ENCODE results near the gene BDKRB2.
"Not testable (repeated sequence)": the region's sequence is repeated elsewhere in the genome, so short reads cannot be mapped to it uniquely, and the experiment has no call there.

BDKRB2 gene

DNA sequence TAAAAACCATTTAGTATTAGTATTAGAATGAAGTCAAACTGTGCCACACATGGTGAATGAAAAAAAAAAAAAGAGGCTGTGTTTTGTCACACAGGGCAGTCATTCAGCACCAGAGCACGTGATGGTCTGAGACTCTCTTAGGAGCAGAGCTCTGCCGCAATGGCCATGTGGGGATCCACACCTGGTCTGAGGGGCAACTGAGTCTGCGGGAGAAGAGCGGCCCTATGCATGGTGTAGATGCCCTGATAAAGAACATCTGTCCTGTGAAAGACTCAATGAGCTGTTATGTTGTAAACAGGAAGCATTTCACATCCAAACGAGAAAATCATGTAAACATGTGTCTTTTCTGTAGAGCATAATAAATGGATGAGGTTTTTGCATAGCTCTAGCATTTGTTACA, 39.1 kb downstream of the BDKRB2 start:
- DNase-seq (ENCODE audit: insufficient read length, low spot score) (no peak), FAIRE-seq (no peak)
- no peak for TF ChIP-seq POU2F2 (IDR thresholded peaks at IDR 0.05; ENCODE audit: low read depth, low read length)
- TF ChIP-seq POLR2A (IDR thresholded peaks at IDR 0.05; ENCODE audit: low read depth, low read length) = no peak
- TF ChIP-seq PAX5 (IDR thresholded peaks at IDR 0.05; ENCODE audit: insufficient read depth, low read length, severe bottlenecking) = no peak
- no peak for TF ChIP-seq POLR2AphosphoS5 (IDR thresholded peaks at IDR 0.05; ENCODE audit: low read depth, low read length)
- no peak for TF ChIP-seq TAF1 (IDR thresholded peaks at IDR 0.05; ENCODE audit: low read depth, low read length)
- no peak for TF ChIP-seq SPI1 (IDR thresholded peaks at IDR 0.05; ENCODE audit: low read depth, low read length)

GRCh38 chr14:96245074-96245473, 40.4 kb downstream of the BDKRB2 start:
- not testable (repeated sequence) for FAIRE-seq; DNase-seq (ENCODE audit: insufficient read length, low spot score)

DNA sequence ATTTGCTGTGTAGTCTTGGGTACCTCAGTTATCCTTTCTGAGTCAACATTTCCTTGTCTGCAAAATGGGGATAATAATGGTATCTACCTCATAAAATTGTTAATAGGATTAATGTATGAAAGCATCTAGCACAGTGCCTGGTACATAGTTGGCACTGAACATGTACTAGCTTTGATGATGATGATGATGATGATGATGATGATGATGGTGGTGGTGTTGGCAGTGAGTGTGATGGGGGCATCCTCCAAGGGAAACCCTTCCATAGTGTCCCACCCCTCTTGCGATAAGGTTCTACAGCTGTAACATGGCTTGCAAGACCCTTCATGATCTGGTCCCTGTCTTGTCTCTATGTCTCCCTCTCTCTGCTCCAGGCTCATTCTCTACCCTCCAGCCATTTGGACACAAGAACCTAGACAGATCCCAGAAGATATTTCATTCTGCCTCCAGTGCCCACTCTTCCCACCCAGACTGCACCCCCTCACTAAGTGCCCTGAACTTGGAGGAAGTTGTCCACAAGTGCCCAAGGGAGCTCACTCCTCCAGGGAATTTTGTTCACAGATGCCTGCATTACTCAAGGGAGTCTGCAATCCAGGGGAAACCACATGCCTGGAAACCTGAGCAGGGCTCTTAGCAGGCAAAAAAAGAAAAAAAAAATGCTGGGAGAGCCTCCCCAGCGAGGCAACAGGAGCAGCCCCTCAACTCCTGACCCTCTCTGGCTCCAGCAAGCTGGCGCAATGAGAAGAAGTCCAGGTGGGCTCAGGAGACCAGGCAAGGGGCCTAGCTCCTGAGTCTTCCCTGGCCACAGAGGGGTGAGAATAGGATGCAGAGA, 41.3 kb downstream of the BDKRB2 start:
- DNase-seq (ENCODE audit: insufficient read length, low spot score) (no peak), FAIRE-seq (no peak)
- TF ChIP-seq POLR2A (IDR thresholded peaks at IDR 0.05; ENCODE audit: low read depth, low read length) (no peak), SPI1 (IDR thresholded peaks at IDR 0.05; ENCODE audit: low read depth, low read length) (no peak), PAX5 (IDR thresholded peaks at IDR 0.05; ENCODE audit: insufficient read depth, low read length, severe bottlenecking) (no peak), POU2F2 (IDR thresholded peaks at IDR 0.05; ENCODE audit: low read depth, low read length) (no peak), POLR2AphosphoS5 (IDR thresholded peaks at IDR 0.05; ENCODE audit: low read depth, low read length) (no peak), TAF1 (IDR thresholded peaks at IDR 0.05; ENCODE audit: low read depth, low read length) (no peak)

GRCh38 chr14:96246539-96246847, 41.9 kb downstream of the BDKRB2 start:
- no peak for TF ChIP-seq POU2F2 (IDR thresholded peaks at IDR 0.05; ENCODE audit: low read depth, low read length)
- TF ChIP-seq PAX5 (IDR thresholded peaks at IDR 0.05; ENCODE audit: insufficient read depth, low read length, severe bottlenecking) = no peak
- TF ChIP-seq POLR2AphosphoS5 (IDR thresholded peaks at IDR 0.05; ENCODE audit: low read depth, low read length) = no peak
- no peak for TF ChIP-seq SPI1 (IDR thresholded peaks at IDR 0.05; ENCODE audit: low read depth, low read length)
- no peak for TF ChIP-seq POLR2A (IDR thresholded peaks at IDR 0.05; ENCODE audit: low read depth, low read length)
- TF ChIP-seq TAF1 (IDR thresholded peaks at IDR 0.05; ENCODE audit: low read depth, low read length) = no peak
- DNase-seq (ENCODE audit: insufficient read length, low spot score) (no peak), FAIRE-seq (no peak)

DNA sequence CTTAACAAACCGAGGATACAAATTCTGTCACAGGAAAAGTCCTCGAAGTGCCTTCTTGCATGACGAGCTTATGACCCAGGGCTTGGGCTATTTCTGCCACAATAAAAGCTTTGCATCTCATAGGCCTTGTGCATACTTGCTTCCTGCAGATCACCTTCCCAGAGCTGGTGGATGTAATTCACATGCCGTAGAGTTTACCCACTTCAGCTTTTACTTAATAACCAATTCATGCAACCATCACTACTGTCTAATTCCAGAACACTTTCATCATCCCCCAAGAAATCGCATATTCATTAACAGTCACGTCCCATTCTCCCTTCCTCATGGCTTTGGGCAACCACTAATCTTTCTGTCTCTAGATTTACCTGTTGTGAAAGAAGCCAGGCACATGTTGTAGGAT, 42.4 kb downstream of the BDKRB2 start:
- DNase-seq (ENCODE audit: insufficient read length, low spot score) (no peak), FAIRE-seq (no peak)
- TF ChIP-seq PAX5 (IDR thresholded peaks at IDR 0.05; ENCODE audit: insufficient read depth, low read length, severe bottlenecking) (no peak), SPI1 (IDR thresholded peaks at IDR 0.05; ENCODE audit: low read depth, low read length) (no peak), POLR2A (IDR thresholded peaks at IDR 0.05; ENCODE audit: low read depth, low read length) (no peak), POLR2AphosphoS5 (IDR thresholded peaks at IDR 0.05; ENCODE audit: low read depth, low read length) (no peak), POU2F2 (IDR thresholded peaks at IDR 0.05; ENCODE audit: low read depth, low read length) (no peak), TAF1 (IDR thresholded peaks at IDR 0.05; ENCODE audit: low read depth, low read length) (no peak)

- TF ChIP-seq POLR2AphosphoS5 (IDR thresholded peaks at IDR 0.05; ENCODE audit: low read depth, low read length) (no peak), PAX5 (IDR thresholded peaks at IDR 0.05; ENCODE audit: insufficient read depth, low read length, severe bottlenecking) (no peak), POU2F2 (IDR thresholded peaks at IDR 0.05; ENCODE audit: low read depth, low read length) (no peak), POLR2A (IDR thresholded peaks at IDR 0.05; ENCODE audit: low read depth, low read length) (no peak), SPI1 (IDR thresholded peaks at IDR 0.05; ENCODE audit: low read depth, low read length) (no peak), TAF1 (IDR thresholded peaks at IDR 0.05; ENCODE audit: low read depth, low read length) (no peak)
- FAIRE-seq = no peak
- DNase-seq (ENCODE audit: insufficient read length, low spot score) = no peak
Measured at GRCh38 chr14:96249029-96249428, 44.4 kb downstream of the BDKRB2 start.

DNA sequence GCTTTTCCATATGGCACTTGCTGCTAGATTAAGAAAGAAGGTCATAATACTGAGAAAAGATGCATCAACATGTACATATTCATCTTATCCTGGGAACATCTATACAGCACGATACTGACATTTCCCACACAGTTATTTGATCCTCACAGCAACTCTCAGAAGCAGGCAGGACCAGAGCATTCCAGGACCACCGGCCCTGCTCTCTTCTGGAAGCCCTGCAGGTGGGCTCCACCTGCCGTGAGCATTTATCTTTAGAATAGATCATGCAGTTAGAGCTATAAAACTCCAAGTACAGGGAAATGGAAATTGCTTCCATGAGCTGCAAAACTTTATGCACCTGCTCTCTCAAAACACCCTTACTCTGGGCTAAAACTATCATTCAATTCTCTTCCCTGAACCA, 45.8 kb downstream of the BDKRB2 start:
- FAIRE-seq (no peak), DNase-seq (ENCODE audit: insufficient read length, low spot score) (no peak)
- no peak for TF ChIP-seq POLR2A (IDR thresholded peaks at IDR 0.05; ENCODE audit: low read depth, low read length)
- TF ChIP-seq POLR2AphosphoS5 (IDR thresholded peaks at IDR 0.05; ENCODE audit: low read depth, low read length) = no peak
- TF ChIP-seq TAF1 (IDR thresholded peaks at IDR 0.05; ENCODE audit: low read depth, low read length) = no peak
- TF ChIP-seq SPI1 (IDR thresholded peaks at IDR 0.05; ENCODE audit: low read depth, low read length) = no peak
- TF ChIP-seq PAX5 (IDR thresholded peaks at IDR 0.05; ENCODE audit: insufficient read depth, low read length, severe bottlenecking) = no peak
- no peak for TF ChIP-seq POU2F2 (IDR thresholded peaks at IDR 0.05; ENCODE audit: low read depth, low read length)

- no peak for DNase-seq (ENCODE audit: insufficient read length, low spot score)
- FAIRE-seq = no peak
- no peak for TF ChIP-seq TAF1 (IDR thresholded peaks at IDR 0.05; ENCODE audit: low read depth, low read length)
- no peak for TF ChIP-seq PAX5 (IDR thresholded peaks at IDR 0.05; ENCODE audit: insufficient read depth, low read length, severe bottlenecking)
- no peak for TF ChIP-seq POLR2AphosphoS5 (IDR thresholded peaks at IDR 0.05; ENCODE audit: low read depth, low read length)
- TF ChIP-seq POLR2A (IDR thresholded peaks at IDR 0.05; ENCODE audit: low read depth, low read length) = no peak
- TF ChIP-seq POU2F2 (IDR thresholded peaks at IDR 0.05; ENCODE audit: low read depth, low read length) = no peak
- no peak for TF ChIP-seq SPI1 (IDR thresholded peaks at IDR 0.05; ENCODE audit: low read depth, low read length)
Measured at GRCh38 chr14:96251656-96252155, 47.1 kb downstream of the BDKRB2 start.

DNA sequence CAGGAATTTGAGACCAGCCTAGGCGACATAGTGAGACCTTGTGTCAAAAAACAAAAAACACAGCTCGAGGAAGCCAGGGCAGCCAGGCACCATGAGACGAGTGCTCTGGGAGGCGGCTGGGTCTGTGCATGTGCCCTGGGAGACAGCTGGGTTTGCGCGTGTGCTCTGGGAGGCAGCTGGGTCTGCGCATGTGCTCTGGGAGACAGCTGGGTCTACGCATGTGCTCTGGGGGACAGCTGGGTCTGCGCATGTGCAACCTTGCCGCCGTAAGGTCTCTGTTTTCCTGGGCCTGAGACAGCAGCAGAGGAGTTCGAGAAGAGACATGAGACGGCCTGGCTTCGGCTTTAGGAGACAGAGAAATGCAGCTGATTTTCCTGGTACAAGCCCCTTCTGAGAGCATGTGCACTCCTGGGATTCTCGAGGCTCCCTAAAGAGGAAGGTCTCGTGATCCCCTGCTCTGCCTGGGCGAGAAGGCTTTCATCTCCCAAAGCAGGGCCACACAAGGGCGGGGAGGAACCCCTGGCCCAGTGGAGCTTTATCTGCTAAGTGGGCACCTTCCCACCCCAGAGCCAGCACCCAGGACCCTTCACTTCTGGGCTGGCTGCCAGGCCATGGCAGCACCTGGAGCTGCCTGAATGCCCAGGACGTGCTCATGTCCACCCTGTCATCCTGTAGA, 47.8 kb downstream of the BDKRB2 start:
- no peak for TF ChIP-seq POLR2A (IDR thresholded peaks at IDR 0.05; ENCODE audit: low read depth, low read length)
- TF ChIP-seq SPI1 (IDR thresholded peaks at IDR 0.05; ENCODE audit: low read depth, low read length) = no peak
- no peak for TF ChIP-seq POU2F2 (IDR thresholded peaks at IDR 0.05; ENCODE audit: low read depth, low read length)
- TF ChIP-seq POLR2AphosphoS5 (IDR thresholded peaks at IDR 0.05; ENCODE audit: low read depth, low read length) = no peak
- TF ChIP-seq PAX5 (IDR thresholded peaks at IDR 0.05; ENCODE audit: insufficient read depth, low read length, severe bottlenecking) = no peak
- no peak for TF ChIP-seq TAF1 (IDR thresholded peaks at IDR 0.05; ENCODE audit: low read depth, low read length)
- no peak for DNase-seq (ENCODE audit: insufficient read length, low spot score)
- no peak for FAIRE-seq
